GM08714 (cell line): ENCODE results near the gene RBM44.

ENCODE experiments used
- H3K4me3 ChIP-seq: fragments of 200-500 bp; sonication (Bioruptor generic); 2 replicates; pipeline ENCODE4 v1.5.1; 2014; ENCODE audit warnings: mild to moderate bottlenecking, low read length, inconsistent platforms
- ZNF274 ChIP-seq: IDR thresholded peaks from 2 replicates; pipeline ENCODE4 v1.6.1; 2012; ENCODE audit warnings: mild to moderate bottlenecking, low read depth, low read length

The RBM44 gene

DNA sequence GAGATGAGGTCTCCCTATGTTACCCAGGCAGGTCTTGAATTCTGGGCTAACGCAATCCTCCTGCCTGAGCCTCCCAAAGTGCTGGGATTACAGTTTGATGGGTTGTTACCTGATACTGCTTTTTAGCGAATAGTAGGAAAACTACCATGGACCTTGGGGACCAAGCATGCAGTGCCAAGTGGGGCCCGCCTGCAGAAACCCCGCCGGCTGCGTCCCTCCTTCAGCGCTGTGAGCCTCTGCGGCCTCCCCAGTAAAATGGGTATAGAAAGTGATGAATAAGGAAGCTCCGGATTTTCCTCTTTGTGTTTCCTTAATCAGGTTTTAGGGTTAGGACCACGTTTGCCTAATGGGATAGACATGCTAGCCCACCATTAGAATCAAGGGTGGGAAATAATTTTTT is 91.2 kb downstream of the RBM44 start:
- H3K4me3 ChIP-seq, result no peak overlapping the region
- TF ChIP-seq ZNF274, result no peak
